OCI-LY7 (cell line): ENCODE data around the gene CBR3. TPM values are rescaled to one million over a fixed set of nuclear protein-coding genes. Genes with fewer than 3 reads are reported as not detected.

Experiments
- BruUV-seq: library from RNA; stranded (reverse); fragments of 400-500 nt; replicated peaks from 2 replicates; lab custom pipeline; 2021; lab: Mats Ljungman, UMichigan
- CTCF ChIA-PET: fragments of 300-600 bp; sonication (Branson Sonifier 250); formaldehyde crosslinking; loops from one replicate; lab custom pipeline; 2022; ENCODE audit warnings: antibody characterized with exemption; ENCODE audit not compliant: unreplicated experiment; lab: Charles Lee
- POLR2A ChIA-PET: fragments of 300-600 bp; sonication (Branson Sonifier 250); formaldehyde crosslinking; loops from one replicate; lab custom pipeline; 2022; ENCODE audit warnings: antibody characterized with exemption; lab: Charles Lee
- DNase-seq: peaks from one replicate; pipeline ENCODE4 v3.0.0-alpha.2; 2015; ENCODE audit warnings: low spot score
- H2AFZ ChIP-seq: fragments of 200-600 bp; sonication (generic), shearing (Covaris generic); 2 replicates; pipeline ENCODE4 v1.6.1; 2014; ENCODE audit warnings: mild to moderate bottlenecking, antibody characterized with exemption, low read length, moderate library complexity
- H3K27ac ChIP-seq: fragments of 200-600 bp; sonication (generic); 2 replicates; pipeline ENCODE4 v1.5.1; 2014; ENCODE audit warnings: mixed run types, low read depth, mild to moderate bottlenecking, moderate library complexity, low read length, inconsistent platforms; ENCODE audit not compliant: poor library complexity, severe bottlenecking
- H3K36me3 ChIP-seq: fragments of 200-600 bp; sonication (generic); 2 replicates; pipeline ENCODE4 v1.6.1; 2014; ENCODE audit warnings: mild to moderate bottlenecking, antibody characterized with exemption, low read length, moderate library complexity, mixed read lengths; ENCODE audit not compliant: insufficient read depth
- H3K4me1 ChIP-seq: fragments of 200-600 bp; sonication (generic); 2 replicates; pipeline ENCODE4 v1.5.1; 2014; ENCODE audit warnings: mild to moderate bottlenecking, low read length; ENCODE audit not compliant: insufficient read depth, poor library complexity, severe bottlenecking
- H3K4me2 ChIP-seq: fragments of 200-600 bp; sonication (generic); 2 replicates; pipeline ENCODE4 v1.6.1; 2014; ENCODE audit warnings: mild to moderate bottlenecking, low read length
- H3K4me3 ChIP-seq: fragments of 200-600 bp; sonication (generic); 2 replicates; pipeline ENCODE4 v1.5.1; 2014; ENCODE audit warnings: mild to moderate bottlenecking, low read depth, low read length; ENCODE audit not compliant: poor library complexity, severe bottlenecking
- H3K79me2 ChIP-seq: fragments of 200-600 bp; sonication (generic); 2 replicates; pipeline ENCODE4 v1.6.1; 2016; ENCODE audit warnings: low read depth, mild to moderate bottlenecking, low read length, moderate library complexity, mixed read lengths; ENCODE audit not compliant: insufficient read depth
- H3K9me2 ChIP-seq: fragments of 200-600 bp; sonication (generic); 2 replicates; pipeline ENCODE4 v1.6.1; 2016; ENCODE audit warnings: mild to moderate bottlenecking, low read length, mixed read lengths; ENCODE audit not compliant: insufficient read depth
- H3K9me3 ChIP-seq: fragments of 200-600 bp; sonication (generic); 2 replicates; pipeline ENCODE4 v1.6.1; 2014; ENCODE audit warnings: mild to moderate bottlenecking, mixed run types, low read length, mixed read lengths
- H4K20me1 ChIP-seq: fragments of 200-600 bp; sonication (generic); 2 replicates; pipeline ENCODE4 v1.6.1; 2014; ENCODE audit warnings: mild to moderate bottlenecking, antibody characterized with exemption, low read length, moderate library complexity, mixed read lengths; ENCODE audit not compliant: insufficient read depth
- CTCF ChIP-seq: fragments of 200-600 bp; sonication (generic); conservative IDR thresholded peaks from 2 replicates; pipeline ENCODE4 v1.5.1; 2014; ENCODE audit warnings: mild to moderate bottlenecking, antibody characterized with exemption, low read length, moderate library complexity, mixed read lengths
- EZH2phosphoT487 ChIP-seq: fragments of 200-600 bp; sonication (generic); IDR thresholded peaks from 2 replicates; pipeline ENCODE4 v1.6.1; 2018; ENCODE audit warnings: low read depth, borderline replicate concordance, mild to moderate bottlenecking, mixed run types, antibody characterized with exemption, low read length, moderate library complexity, mixed read lengths
- intact Hi-C: fragments of 100-400 bp; cut with micrococcal nuclease; formaldehyde crosslinking; loops from one replicate; pipeline ENCODE4 v1.10.0; 2022; ENCODE audit not compliant: unreplicated experiment
- total RNA-seq, 2 experiments: library from RNA; depleted of rRNA in 1 of 2; stranded (reverse); fragments of >200 nt in 1 of 2; shearing (Covaris generic) in 1 of 2; gene quantifications; 2 replicates each; pipeline ENCODE4 v1.2.3, GENCODE V29; 2014 to 2022

The CBR3 gene
- total RNA-seq, 2 experiments from 2014 or later: not detected

- ChIA-PET POLR2A (no interaction called here), CTCF (no interaction called here)
- TF ChIP-seq EZH2phosphoT487 (no peak), CTCF (no peak; the same call in 1 of the 2 replicates)
- H3K79me2 ChIP-seq: no peaks in the 10 kb centered on the region
- no peaks in the 10 kb centered on the region for H3K4me1 ChIP-seq
- H3K9me2 ChIP-seq: no peaks in the 10 kb centered on the region
- no peaks in the 10 kb centered on the region for H3K36me3 ChIP-seq
- H3K27ac ChIP-seq: no peak overlapping the region
- no peak overlapping the region for H2AFZ ChIP-seq
- H4K20me1 ChIP-seq: no peaks in the 10 kb centered on the region
- DNase-seq: no peak
- no peak overlapping the region for H3K4me3 ChIP-seq
- intact Hi-C loops: no loop called here
- BruUV-seq: no TSS peak
- no peaks in the 10 kb centered on the region for H3K9me3 ChIP-seq
- H3K4me2 ChIP-seq: no peak overlapping the region
Observed at GRCh38 chr21:36169470-36170128, 34.7 kb downstream of the CBR3 start.

- TF ChIP-seq EZH2phosphoT487 (no peak), CTCF (no peak)
- no peak for DNase-seq
- no peaks in the 10 kb centered on the region for H3K9me3 ChIP-seq
- H3K4me2 ChIP-seq: no peak overlapping the region
- ChIA-PET CTCF (no interaction called here), POLR2A (no interaction called here)
- no peaks in the 10 kb centered on the region for H4K20me1 ChIP-seq
- intact Hi-C loops: no loop called here
- no peak overlapping the region for H2AFZ ChIP-seq
- H3K9me2 ChIP-seq: no peaks in the 10 kb centered on the region
- no peaks in the 10 kb centered on the region for H3K36me3 ChIP-seq
- BruUV-seq: no TSS peak
- H3K4me3 ChIP-seq: no peak overlapping the region
- no peak overlapping the region for H3K27ac ChIP-seq
- H3K79me2 ChIP-seq: no peaks in the 10 kb centered on the region
- no peaks in the 10 kb centered on the region for H3K4me1 ChIP-seq
Observed at GRCh38 chr21:36170823-36171222, 35.9 kb downstream of the CBR3 start.

GRCh38 chr21:36171336-36171735 is 36.5 kb downstream of the CBR3 start:
- no peaks in the 10 kb centered on the region for H3K79me2 ChIP-seq
- no peak overlapping the region for H3K4me3 ChIP-seq
- ChIA-PET POLR2A (no interaction called here), CTCF (no interaction called here)
- H3K27ac ChIP-seq: no peak overlapping the region
- no peak overlapping the region for H2AFZ ChIP-seq
- H3K4me2 ChIP-seq: no peak overlapping the region
- no peaks in the 10 kb centered on the region for H3K4me1 ChIP-seq
- H4K20me1 ChIP-seq: no peaks in the 10 kb centered on the region
- BruUV-seq: no TSS peak
- no peak for DNase-seq
- TF ChIP-seq CTCF (no peak), EZH2phosphoT487 (no peak)
- intact Hi-C loops: no loop called here
- H3K9me2 ChIP-seq: no peaks in the 10 kb centered on the region
- H3K36me3 ChIP-seq: no peaks in the 10 kb centered on the region
- no peaks in the 10 kb centered on the region for H3K9me3 ChIP-seq
